ENCODE measurements around the gene DDX47.
A peak's percentile ranks its signal among the peaks of the same experiment; 100 is the strongest.

Gene DDX47

GRCh38 chr12:12813120-12814101 is at the start of gene DDX47:
TSS of gene DDX47 (plus strand) at chr12:12813346. CDS start at chr12:12813368, 22 bp downstream.
- DNase-seq = peak; percentile 95 to 99 (median 97)

- DNase-seq = no peak
Observed at GRCh38 chr12:12764824-12765223, 48.3 kb upstream of the DDX47 start.

- no peak for DNase-seq
Observed at GRCh38 chr12:12770262-12770661, 42.9 kb upstream of the DDX47 start.

- DNase-seq = no peak
Observed at GRCh38 chr12:12774791-12775190, 38.4 kb upstream of the DDX47 start.

DNA sequence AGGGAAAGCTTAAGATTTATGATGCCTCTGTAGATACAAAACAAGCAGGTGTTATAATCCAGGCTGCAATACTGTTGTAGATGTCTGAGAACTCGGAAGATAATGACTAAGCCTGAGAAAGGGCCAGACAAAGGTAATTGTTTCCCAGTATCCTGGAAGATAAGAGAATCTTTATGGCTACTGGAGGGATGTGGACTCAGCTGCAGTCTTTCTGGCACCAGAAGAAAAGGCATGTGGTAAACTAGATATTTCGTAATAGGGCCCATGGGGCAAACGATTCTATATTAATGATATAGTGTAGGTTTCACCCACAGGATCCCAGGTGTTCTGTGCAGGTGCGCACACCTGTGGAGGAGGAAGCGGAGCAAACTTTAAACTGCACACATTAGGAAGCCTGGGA is 36.9 kb upstream of the DDX47 start:
- no peak for DNase-seq

DNA sequence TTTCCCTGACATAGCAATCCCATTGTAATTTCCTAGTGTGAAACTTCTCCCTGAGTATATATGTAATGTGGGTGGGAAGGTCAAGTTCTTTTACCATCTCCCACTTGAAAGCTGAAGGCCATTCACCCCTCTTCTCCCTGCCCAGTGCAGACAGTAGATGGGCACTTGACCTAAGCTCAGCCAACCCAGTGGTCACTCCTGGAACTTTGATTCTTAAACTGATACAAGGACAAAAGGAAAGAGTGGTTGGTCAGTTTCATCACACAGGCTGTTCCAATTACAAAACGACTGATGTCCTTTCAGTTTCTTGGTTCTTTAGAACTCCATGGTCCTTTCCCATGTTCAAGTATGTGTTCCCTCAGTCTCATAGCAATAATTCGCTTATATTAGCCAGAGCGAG is 36.1 kb upstream of the DDX47 start:
- DNase-seq = no peak

GRCh38 chr12:12779007-12779406 is 34.1 kb upstream of the DDX47 start:
- DNase-seq = no peak

- no peak for DNase-seq
Observed at GRCh38 chr12:12779529-12779928, 33.6 kb upstream of the DDX47 start.

DNA sequence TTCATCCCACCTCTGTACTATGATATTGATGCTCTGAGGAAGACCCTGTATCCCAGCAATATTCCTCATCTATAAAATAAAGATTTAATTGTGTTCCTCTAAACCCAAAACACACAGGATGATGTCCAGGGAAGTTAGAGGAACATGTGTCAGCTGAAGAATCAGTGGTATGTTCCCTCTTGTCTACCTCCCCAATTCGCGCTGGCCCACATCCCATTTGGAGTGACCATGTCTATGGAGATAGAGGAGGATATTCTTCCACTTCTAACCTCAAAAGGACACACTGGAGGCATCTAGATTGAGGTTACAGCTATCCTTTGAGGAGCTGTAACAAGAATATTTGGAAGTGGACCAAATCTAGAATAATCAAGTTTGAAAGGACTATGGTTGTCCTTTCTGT is 29.0 kb upstream of the DDX47 start:
- no peak for DNase-seq

DNA sequence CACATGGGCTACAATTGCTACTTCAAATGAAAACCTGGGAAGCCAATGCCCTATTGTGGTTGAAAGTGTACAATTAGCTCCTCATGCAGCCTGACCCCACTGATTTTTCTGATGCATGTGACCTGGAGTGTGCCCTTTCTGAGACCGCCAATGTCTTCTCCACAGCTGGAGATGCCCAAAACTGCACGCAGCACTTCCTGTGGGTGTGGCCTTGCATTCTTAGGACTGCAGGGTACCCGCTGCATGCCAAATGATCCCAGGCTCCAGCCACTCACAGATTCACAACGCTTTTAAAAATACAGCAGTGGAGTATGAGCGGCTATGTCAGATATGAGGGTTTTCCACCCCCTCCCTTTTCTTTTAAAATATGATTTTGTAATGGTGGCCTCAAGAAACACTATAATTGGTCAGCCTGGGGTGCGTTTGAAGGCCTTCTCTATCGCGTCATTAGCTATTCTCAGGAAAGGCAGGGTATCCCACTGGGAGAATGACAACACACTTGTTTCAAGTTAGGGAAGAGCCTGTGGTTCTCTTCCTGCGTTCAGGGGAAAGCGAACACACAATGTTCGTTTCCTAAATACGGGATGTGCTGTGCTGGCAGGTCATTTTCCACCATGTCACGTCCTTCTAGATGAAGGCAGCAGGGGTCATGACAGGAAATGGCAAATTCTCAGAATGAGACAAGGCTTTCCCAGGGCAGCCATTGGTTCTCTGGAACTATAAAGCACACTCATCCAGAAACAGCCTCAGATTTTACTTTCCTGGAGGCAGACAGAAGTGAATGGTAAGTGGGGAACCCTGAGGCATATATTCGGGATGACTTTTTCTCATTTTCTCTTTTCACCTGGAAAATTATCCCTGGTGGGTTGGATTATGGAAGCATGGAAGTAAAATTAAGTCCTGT is 28.0 kb upstream of the DDX47 start, which contains the start of gene APOLD1:
APOLD1 (plus strand) TSS at position 749 of the 904 bp plus-strand sequence; CDS start at position 782, 33 bp downstream.
- DNase-seq = no peak

DNA sequence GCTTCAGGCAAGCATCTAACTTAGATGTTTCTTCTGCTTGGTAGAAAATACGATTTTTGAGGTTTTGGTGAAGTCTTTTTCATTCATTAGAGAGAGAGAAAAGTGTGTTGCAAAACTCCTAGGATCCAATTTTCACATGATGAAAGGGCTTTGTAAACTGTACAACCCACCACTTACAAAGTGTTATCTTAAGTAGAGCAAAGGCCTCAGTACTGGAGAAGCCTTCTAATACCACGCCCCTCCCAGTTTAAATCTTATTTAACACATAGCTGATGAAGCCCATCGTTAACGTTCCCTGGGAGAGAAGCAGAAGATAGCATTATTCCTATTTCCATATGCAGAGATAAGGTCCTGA is 26.8 kb upstream of the DDX47 start:
- no peak for DNase-seq

DNA sequence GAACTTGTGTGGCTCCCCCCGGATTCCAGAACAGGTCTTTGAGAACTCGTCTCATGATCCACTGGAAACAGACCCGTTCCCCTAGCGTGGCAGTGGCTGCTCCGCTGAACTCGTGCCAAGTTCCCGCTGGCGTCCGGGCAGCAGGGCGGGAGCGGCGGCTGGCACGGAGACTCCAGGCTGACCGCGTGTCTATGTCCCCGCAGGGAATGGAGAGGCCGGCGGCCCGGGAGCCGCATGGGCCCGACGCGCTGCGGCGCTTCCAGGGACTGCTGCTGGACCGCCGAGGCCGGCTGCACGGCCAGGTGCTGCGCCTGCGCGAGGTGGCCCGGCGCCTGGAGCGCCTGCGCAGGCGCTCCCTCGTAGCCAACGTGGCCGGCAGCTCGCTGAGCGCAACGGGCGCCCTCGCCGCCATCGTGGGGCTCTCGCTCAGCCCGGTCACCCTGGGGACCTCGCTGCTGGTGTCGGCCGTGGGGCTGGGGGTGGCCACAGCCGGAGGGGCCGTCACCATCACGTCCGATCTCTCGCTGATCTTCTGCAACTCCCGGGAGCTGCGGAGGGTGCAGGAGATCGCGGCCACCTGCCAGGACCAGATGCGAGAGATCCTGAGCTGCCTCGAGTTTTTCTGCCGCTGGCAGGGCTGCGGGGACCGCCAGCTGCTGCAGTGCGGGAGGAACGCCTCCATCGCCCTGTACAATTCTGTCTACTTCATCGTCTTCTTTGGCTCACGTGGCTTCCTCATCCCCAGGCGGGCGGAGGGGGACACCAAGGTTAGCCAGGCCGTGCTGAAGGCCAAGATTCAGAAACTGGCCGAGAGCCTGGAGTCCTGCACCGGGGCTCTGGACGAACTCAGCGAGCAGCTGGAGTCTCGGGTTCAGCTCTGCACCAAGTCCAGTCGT is 26.2 kb upstream of the DDX47 start:
- peak; percentile 35 to 66 (median 51) for DNase-seq

DNA sequence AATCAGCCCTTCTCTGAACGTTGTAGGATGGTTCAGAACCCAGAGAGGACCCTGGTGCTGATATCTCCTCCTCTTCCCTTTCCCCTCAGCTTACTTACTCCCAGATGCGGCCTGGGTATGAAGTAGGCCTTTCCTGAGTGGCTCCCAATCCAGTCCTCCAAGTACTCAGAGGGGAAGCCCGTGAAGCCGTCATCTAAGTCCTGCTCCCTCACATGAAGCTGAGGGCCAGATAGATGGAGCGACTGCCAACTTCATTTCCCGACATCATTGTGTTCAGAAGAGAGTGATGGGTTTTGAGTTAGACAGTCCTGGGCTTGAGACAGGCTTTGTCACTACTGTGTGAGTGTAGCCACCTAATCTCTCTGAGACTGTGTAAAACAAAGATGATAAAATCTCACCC is 25.0 kb upstream of the DDX47 start:
- no peak for DNase-seq

- DNase-seq = peak; percentile 7 to 36 (median 30)
Observed at GRCh38 chr12:12788675-12789368, 24.3 kb upstream of the DDX47 start.

GRCh38 chr12:12790956-12791355 is 22.2 kb upstream of the DDX47 start:
- no peak for DNase-seq

DNA sequence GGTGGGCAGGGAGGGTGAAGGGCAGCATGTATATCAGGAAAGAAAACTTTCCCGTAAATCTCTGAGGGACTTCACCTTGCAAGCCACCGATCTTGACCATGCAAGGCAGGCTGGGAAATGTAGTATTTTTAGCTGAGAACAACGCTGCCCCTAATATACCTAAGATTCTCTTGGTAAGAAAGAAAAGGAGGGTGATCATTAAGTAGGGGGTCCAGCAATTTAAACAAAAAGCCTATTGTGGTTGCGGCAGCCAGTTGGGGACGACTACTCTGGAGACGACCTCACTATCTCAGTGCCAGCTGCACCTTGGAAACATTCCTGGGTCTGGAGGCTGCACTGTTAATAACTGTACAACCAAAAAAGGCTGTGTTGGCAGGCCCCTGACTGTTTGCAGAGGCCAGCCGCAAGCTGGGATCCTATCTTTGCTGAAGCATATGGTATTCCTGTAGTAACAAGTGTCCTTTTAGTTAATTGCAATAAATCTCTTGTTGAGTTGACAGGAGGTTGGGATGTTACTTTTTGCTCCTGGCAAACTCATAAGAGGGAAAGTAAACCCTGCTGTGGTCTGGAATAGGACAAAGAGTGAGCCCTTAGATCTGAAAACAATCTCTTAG is 21.3 kb upstream of the DDX47 start:
- DNase-seq = no peak

GRCh38 chr12:12792421-12792820 is 20.7 kb upstream of the DDX47 start:
- DNase-seq = no peak

DNA sequence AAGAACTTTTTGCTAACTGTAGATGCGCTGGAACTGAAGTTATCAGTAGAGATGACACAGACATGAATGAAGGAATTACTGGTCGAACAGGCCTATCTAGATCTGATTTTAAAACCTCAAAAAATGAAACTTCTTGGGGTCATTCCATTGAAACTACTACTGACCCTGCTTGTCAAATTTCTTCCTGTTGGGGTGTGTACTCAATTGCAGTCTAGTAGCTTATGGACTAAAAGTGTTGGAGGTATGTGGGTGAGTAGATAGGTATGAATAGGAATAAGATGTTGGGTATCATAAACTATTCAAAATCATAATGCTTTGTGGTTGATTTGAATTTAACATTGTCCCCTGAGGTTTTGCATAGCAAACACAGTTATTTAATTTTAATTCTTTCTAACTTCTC is 18.5 kb upstream of the DDX47 start:
- no peak for DNase-seq

DNA sequence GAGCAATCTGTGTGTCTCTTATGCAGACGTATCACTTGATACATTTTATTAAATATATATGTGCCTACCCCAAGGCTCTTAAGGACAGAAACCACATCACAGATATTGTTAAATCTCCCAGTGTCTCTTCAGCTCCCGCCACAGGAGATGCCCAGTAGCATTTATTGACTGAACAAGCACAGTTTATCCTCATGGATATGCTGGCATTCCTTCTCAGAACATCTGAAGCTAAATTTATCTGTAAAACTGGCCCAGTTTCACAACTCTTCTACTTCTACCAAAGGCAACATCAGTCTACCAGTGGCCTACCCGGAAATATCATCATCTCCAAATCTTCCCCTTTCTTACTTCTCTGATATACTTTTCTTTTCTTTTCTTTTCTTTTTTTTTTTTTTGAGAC is 17.0 kb upstream of the DDX47 start:
- no peak for DNase-seq

DNA sequence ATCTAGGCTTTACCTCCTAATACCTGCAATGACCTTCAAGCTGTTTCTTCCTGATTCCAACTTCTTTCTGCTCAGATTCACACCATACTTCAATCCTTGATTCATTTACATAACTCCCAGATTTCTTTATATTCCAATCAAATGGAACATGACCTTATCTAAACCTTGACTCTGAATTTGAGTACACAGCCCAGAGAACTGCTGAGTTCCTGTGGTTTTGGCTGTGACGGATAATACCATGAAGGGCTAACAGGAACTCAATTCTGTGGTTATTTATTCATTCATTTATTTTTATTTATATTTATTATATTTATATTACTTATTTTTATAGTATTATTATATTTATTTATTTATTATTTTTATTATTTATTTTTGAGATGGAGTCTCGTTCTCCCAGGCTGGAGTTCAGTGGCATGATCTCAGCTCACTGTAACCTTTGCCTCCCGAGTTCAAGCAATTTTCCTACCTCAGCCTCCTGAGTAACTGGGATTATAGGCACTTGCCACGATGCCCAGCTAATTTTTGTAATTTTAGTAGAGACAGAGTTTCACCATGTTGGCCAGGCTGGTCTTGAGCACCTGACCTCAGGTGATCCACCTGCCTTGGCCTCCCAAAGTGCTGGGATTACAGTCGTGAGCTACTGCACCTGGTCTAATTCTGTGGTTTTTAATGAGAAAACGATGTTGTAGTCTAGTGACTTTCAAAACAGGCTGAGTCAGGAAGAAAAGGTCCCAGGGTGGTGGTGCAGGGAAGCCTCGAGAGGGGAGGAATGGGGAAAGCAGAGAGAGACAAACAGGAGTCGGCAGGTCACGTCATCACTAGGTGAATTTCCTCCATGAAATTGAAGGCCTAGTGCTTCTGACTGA is 16.0 kb upstream of the DDX47 start:
- no peak for DNase-seq
